Measurements from ENCODE around the gene HTRA1.

- TF ChIP-seq CTCF (IDR thresholded peaks at IDR 0.05) (no peak), EZH2 (IDR thresholded peaks at IDR 0.05) (no peak)
Observed at GRCh38 chr10:122500726-122501125, 39.4 kb downstream of the HTRA1 start.

Data from neural progenitor cell (in vitro differentiated cells).